ENCODE results near the gene SCFD2. TPM values are rescaled to one million over a fixed set of nuclear protein-coding genes. Genes with fewer than 3 reads are reported as not detected.
"Not testable (repeated sequence)": the region's sequence is repeated elsewhere in the genome, so short reads cannot be mapped to it uniquely, and the experiment has no call there.

SCFD2 gene
- polyA plus RNA-seq (2011; rRNA removed) (10.8 and 12.1 TPM in 2 replicates), polyA plus RNA-seq (2017; fragmentation: RNase III; extraction: RNeasy Plus Mini Kit Qiagen cat#74134 plus additional on column Dnase treatment) (7.6 to 8.2 TPM (median 7.7 TPM) in 3 replicates), polyA minus RNA-seq (2011; rRNA and poly(A)+ RNA removed) (36.0 and 40.2 TPM in 2 replicates)
- 12.6 and 12.8 TPM in 2 replicates for polyA plus RNA-seq (2012; cell fraction: cytosol; rRNA removed)
- polyA plus RNA-seq (2012; cell fraction: nucleus; rRNA removed), result 16.8 and 20.2 TPM in 2 replicates

GRCh38 chr4:53365486-53366300 is at the start of gene SCFD2:
Gene SCFD2, minus strand, starts transcription at chr4:53366061.
- POLR2A ChIA-PET, result interaction anchor here (1.2 to 1.8 kb wide), 2 partner anchors 12 to 653 kb away, joined by 3 to 7 read pairs; partner anchors contain the start of gene FIP1L1
- 1% methylated on average over 32 of the region's 51 CpGs for WGBS (ENCODE audit: missing lambda C conversion rate)
- H3K4me1 ChIP-seq, result peaks cover 2% of the 10 kb centered on the region; the same call in 2 of the 3 replicates

GRCh38 chr4:53409479-53409878 is 43.6 kb upstream of the SCFD2 start:
- 97% methylated on average over 7 of the region's 11 CpGs for WGBS (ENCODE audit: missing lambda C conversion rate)
- H3K4me2 ChIP-seq; ATAC-seq; H3K9me3 ChIP-seq; FAIRE-seq; H3K27ac ChIP-seq; DNase-seq (ENCODE audit: low read depth in 1 of 2, low spot score in 1 of 2); POLR2A ChIA-PET; H3K4me1 ChIP-seq; H3K4me3 ChIP-seq; CTCF ChIA-PET: not testable (repeated sequence)

More at GRCh38 chr4:53365486-53366300, at the start of gene SCFD2:
- no peak for FAIRE-seq
- CTCF ChIA-PET, result interaction anchor here (1.2 kb wide), 1 partner anchor 868 kb away, joined by 3 read pairs; no protein-coding TSS in a partner anchor
- TF ChIP-seq KDM5A (IDR thresholded peaks at IDR 0.05) (peak; percentile 72; the same call in 1 of the 2 replicates), POLR2A (IDR thresholded peaks at IDR 0.05; ENCODE audit: low read length) (peak; percentile 48), USF2 (IDR thresholded peaks at IDR 0.05) (peak; percentile 64; the same call in 1 of the 2 replicates), JUN (IDR thresholded peaks at IDR 0.05) (no peak; a peak in 1 of 5 replicates), RAD21 (conservative IDR thresholded peaks at IDR 0.05 in 1 of 2, IDR thresholded peaks at IDR 0.05 in 1 of 2) (no peak), HES2 (IDR thresholded peaks at IDR 0.05) (no peak), HOXB13 (CRISPR knock-in tag; IDR thresholded peaks at IDR 0.05; ENCODE audit: low read depth) (no peak), EHF (CRISPR knock-in tag; IDR thresholded peaks at IDR 0.05) (no peak), EHMT2 (IDR thresholded peaks at IDR 0.05; ENCODE audit: low read depth) (no peak), TP53 (CRISPR knock-in tag; IDR thresholded peaks at IDR 0.05) (no peak), E2F6 (IDR thresholded peaks at IDR 0.05; ENCODE audit: borderline replicate concordance, low read depth) (peak; percentile 53; the same call in 1 of the 2 replicates), MAZ (IDR thresholded peaks at IDR 0.05; ENCODE audit: borderline replicate concordance, low read depth, low read length) (no peak), MAX (IDR thresholded peaks at IDR 0.05) (peak; percentile 99), MYC (IDR thresholded peaks at IDR 0.05; ENCODE audit: borderline replicate concordance, low read length) (peak; percentile 85; the same call in 1 of the 2 replicates), HDAC2 (IDR thresholded peaks at IDR 0.05) (no peak)
- peak; percentile 100 for ATAC-seq
- H3K4me2 ChIP-seq, result peak within 1 kb of the TSS; percentile 91
- no peaks in the 10 kb centered on the region for H3K9me3 ChIP-seq
- peak within 1 kb of the TSS; percentile 77 to 84 for H3K27ac ChIP-seq
- peak within 1 kb of the TSS; percentile 94 for H3K4me3 ChIP-seq
- DNase-seq (ENCODE audit: low read depth in 1 of 2, low spot score in 1 of 2), result peak; percentile 93 to 94

- Histone ChIP-seq H3K9me3 (no peaks in the 10 kb centered on the region), H3K4me3 (no peak overlapping the region), H3K4me1 (peaks cover 17% of the 10 kb centered on the region; the same call in 2 of the 3 replicates), H3K27ac (no peak overlapping the region), H3K4me2 (no peak overlapping the region)
- no peak for DNase-seq (ENCODE audit: low read depth in 1 of 2, low spot score in 1 of 2)
- FAIRE-seq, result no peak
- TF ChIP-seq FOSL2 (IDR thresholded peaks at IDR 0.05) (no peak), FOSL2 (CRISPR knock-in tag; IDR thresholded peaks at IDR 0.05) (no peak), HOXB13 (CRISPR knock-in tag; IDR thresholded peaks at IDR 0.05; ENCODE audit: low read depth) (no peak), ZSCAN20 (CRISPR knock-in tag; IDR thresholded peaks at IDR 0.05) (no peak), RARB (CRISPR knock-in tag; IDR thresholded peaks at IDR 0.05) (no peak), MAX (IDR thresholded peaks at IDR 0.05) (no peak), HEYL (CRISPR knock-in tag; IDR thresholded peaks at IDR 0.05) (no peak), BCL3 (IDR thresholded peaks at IDR 0.05) (no peak), HMGXB4 (CRISPR knock-in tag; IDR thresholded peaks at IDR 0.05; ENCODE audit: borderline replicate concordance) (no peak)
- ChIA-PET CTCF (interaction anchor here (1.2 kb wide), 1 partner anchor 13 kb away, joined by 4 read pairs; no protein-coding TSS in a partner anchor), POLR2A (no interaction called here)
- no peak for ATAC-seq
- 94% methylated on average over 4 of the region's 4 CpGs for WGBS (ENCODE audit: missing lambda C conversion rate)
Observed at GRCh38 chr4:53380221-53380620, 14.4 kb upstream of the SCFD2 start.
